Esophagus squamous epithelium (tissue), 4 donors: ENCODE measurements around the gene SFRP2.

Experiments used
- CTCF ChIP-seq, 6 experiments: fragments of 450-650 bp in 4 of 6; fragments of 200-600 bp in 2 of 6; sonication (generic) in 2 of 6; IDR thresholded peaks; one replicate each; pipeline ENCODE4 v1.5.1; 2016 to 2019; ENCODE audit warnings: antibody characterized with exemption in 6 of 6, mild to moderate bottlenecking in 4 of 6, moderate library complexity in 4 of 6
- POLR2A ChIP-seq, 4 donors: fragments of 450-650 bp; IDR thresholded peaks; one replicate each; pipeline ENCODE4 v1.6.1; 2017; ENCODE audit warnings: antibody characterized with exemption in 4 of 4, mild to moderate bottlenecking in 4 of 4, moderate library complexity in 3 of 4

GRCh38 chr4:153780876-153781275 lies 8.0 kb downstream of the SFRP2 start:
- TF ChIP-seq CTCF (IDR thresholded peaks at IDR 0.05), result no peak
- no peak for TF ChIP-seq POLR2A (IDR thresholded peaks at IDR 0.05)
